PC-9 (cell line): ENCODE measurements around the gene CEP162. TPM values are rescaled to one million over a fixed set of nuclear protein-coding genes. Genes with fewer than 3 reads are reported as not detected.

Source experiments
- BruUV-seq: library from RNA; stranded (reverse); fragments of 400-500 nt; replicated peaks from 2 replicates; lab custom pipeline; 2021; lab: Mats Ljungman, UMichigan
- CTCF ChIA-PET: fragments of 300-600 bp; sonication (Branson Sonifier 250); formaldehyde crosslinking; loops from one replicate; lab custom pipeline; 2022; ENCODE audit warnings: antibody characterized with exemption; lab: Charles Lee
- POLR2A ChIA-PET: fragments of 300-600 bp; sonication (Branson Sonifier 250); formaldehyde crosslinking; loops from one replicate; lab custom pipeline; 2022; ENCODE audit warnings: antibody characterized with exemption; ENCODE audit not compliant: unreplicated experiment; lab: Charles Lee
- DNase-seq, 2 experiments: peaks; one replicate each; pipeline versions ENCODE4 v3.0.0 to v3.0.0-alpha.2; 2015 to 2022; ENCODE audit warnings: mixed read lengths in 1 of 2
- H2AFZ ChIP-seq: fragments of 200-600 bp; sonication (generic); 2 replicates; pipeline ENCODE4 v1.8.1; 2017; ENCODE audit warnings: antibody characterized with exemption
- H3F3A ChIP-seq: fragments of 200-600 bp; sonication (generic); 2 replicates; pipeline ENCODE4 v1.8.1; 2017; ENCODE audit warnings: antibody characterized with exemption, mild to moderate bottlenecking, low read depth; ENCODE audit not compliant: insufficient read depth
- H3K27ac ChIP-seq: fragments of 200-600 bp; sonication (generic); 2 replicates; pipeline ENCODE4 v1.6.1; 2016; ENCODE audit warnings: mixed run types
- H3K27me3 ChIP-seq: fragments of 200-600 bp; sonication (generic); 2 replicates; pipeline ENCODE4 v1.6.1; 2016; ENCODE audit warnings: low read depth, mixed run types; ENCODE audit not compliant: insufficient read depth
- H3K36me3 ChIP-seq: fragments of 200-600 bp; sonication (generic); 2 replicates; pipeline ENCODE4 v1.6.1; 2016; ENCODE audit warnings: low read depth, mixed run types
- H3K4me1 ChIP-seq: fragments of 200-600 bp; sonication (generic); replicated peaks from 2 replicates; pipeline ENCODE4 v1.6.1; 2016; ENCODE audit warnings: mixed run types; ENCODE audit not compliant: insufficient read depth
- H3K4me2 ChIP-seq: fragments of 200-600 bp; sonication (generic); 2 replicates; pipeline ENCODE4 v1.6.1; 2017; ENCODE audit warnings: mixed run types
- H3K4me3 ChIP-seq: fragments of 200-600 bp; sonication (generic); 2 replicates; pipeline ENCODE4 v1.6.1; 2016; ENCODE audit warnings: mixed run types
- H3K79me2 ChIP-seq: fragments of 200-600 bp; sonication (generic); 2 replicates; pipeline ENCODE4 v1.6.1; 2017; ENCODE audit warnings: low read depth, mixed run types
- H3K9me2 ChIP-seq: fragments of 200-600 bp; sonication (generic); 2 replicates; pipeline ENCODE4 v1.8.1; 2017; ENCODE audit warnings: mild to moderate bottlenecking; ENCODE audit not compliant: insufficient read depth
- H3K9me3 ChIP-seq: fragments of 200-600 bp; sonication (generic); 2 replicates; pipeline ENCODE4 v1.8.1; 2016; ENCODE audit warnings: low read depth; ENCODE audit not compliant: insufficient read depth
- H4K20me1 ChIP-seq: fragments of 200-600 bp; sonication (generic); 2 replicates; pipeline ENCODE4 v1.8.1; 2017; ENCODE audit not compliant: insufficient read depth
- CTCF ChIP-seq: fragments of 200-600 bp; sonication (generic); conservative IDR thresholded peaks from 2 replicates; pipeline ENCODE4 v1.6.1; 2017; ENCODE audit warnings: mixed run types, antibody characterized with exemption, mild to moderate bottlenecking, moderate library complexity
- EZH2 ChIP-seq: fragments of 200-600 bp; sonication (generic); IDR thresholded peaks from 2 replicates; pipeline ENCODE4 v1.8.0; 2017; ENCODE audit warnings: antibody characterized with exemption, low read depth
- intact Hi-C: fragments of 100-400 bp; cut with micrococcal nuclease; formaldehyde crosslinking; loops from one replicate; pipeline ENCODE4 v1.10.0; 2022; ENCODE audit not compliant: unreplicated experiment
- total RNA-seq: library from RNA; stranded (reverse); gene quantifications from 2 replicates; pipeline ENCODE4 v1.2.3, GENCODE V29; 2021

The CEP162 gene
- total RNA-seq, 1 experiment from 2014 or later = 5.8 TPM

DNA sequence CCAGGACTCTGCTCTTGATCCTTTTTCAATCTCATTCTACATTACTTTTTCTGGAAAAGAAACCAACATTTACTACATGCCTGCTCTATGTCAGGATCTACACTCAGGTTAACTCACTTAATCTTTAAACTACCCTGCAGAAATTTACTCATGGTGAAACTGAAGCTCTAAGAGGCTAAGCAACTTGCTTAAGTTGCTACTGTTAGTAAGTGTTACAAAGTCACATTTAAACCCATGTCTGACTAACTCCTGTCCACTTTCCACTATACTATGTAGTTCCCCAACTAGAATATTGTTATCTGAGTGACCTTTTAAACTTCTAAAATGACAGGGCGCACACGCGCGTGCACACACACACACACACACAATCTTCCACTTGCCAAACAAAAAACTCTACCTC is 5.0 kb downstream of the CEP162 start:
- no peaks in the 10 kb centered on the region for H4K20me1 ChIP-seq
- no TSS peak for BruUV-seq
- H3K4me2 ChIP-seq = no peak overlapping the region
- no peaks in the 10 kb centered on the region for H3K27me3 ChIP-seq
- H3F3A ChIP-seq = no peaks in the 10 kb centered on the region
- H3K9me2 ChIP-seq = no peaks in the 10 kb centered on the region
- ChIA-PET CTCF (interaction anchor here (0.7 kb wide), 2 partner anchors 608 to 676 kb away, joined by 3 to 5 read pairs; no protein-coding TSS in a partner anchor), POLR2A (no interaction called here)
- H3K9me3 ChIP-seq = no peaks in the 10 kb centered on the region
- DNase-seq = no peak
- no peak overlapping the region for H2AFZ ChIP-seq
- TF ChIP-seq CTCF (no peak), EZH2 (no peak)
- intact Hi-C loops = loop anchor here (5.0 kb wide), 1 partner anchor 605 kb away; no protein-coding TSS in a partner anchor
- peaks cover 6% of the 10 kb centered on the region; the same call in 1 of the 2 replicates for H3K4me1 ChIP-seq
- H3K27ac ChIP-seq = no peak overlapping the region
- H3K79me2 ChIP-seq = no peaks in the 10 kb centered on the region
- H3K4me3 ChIP-seq = no peak overlapping the region
- H3K36me3 ChIP-seq = no peaks in the 10 kb centered on the region

- Histone ChIP-seq H3K27me3 (no peaks in the 10 kb centered on the region), H3K9me2 (no peaks in the 10 kb centered on the region), H2AFZ (no peak overlapping the region), H4K20me1 (no peaks in the 10 kb centered on the region), H3K4me3 (no peak overlapping the region), H3K4me2 (no peak overlapping the region), H3K27ac (no peak overlapping the region), H3K79me2 (no peaks in the 10 kb centered on the region), H3F3A (no peaks in the 10 kb centered on the region), H3K9me3 (no peaks in the 10 kb centered on the region), H3K4me1 (no peaks in the 10 kb centered on the region), H3K36me3 (no peaks in the 10 kb centered on the region)
- ChIA-PET CTCF (interaction anchor here (0.6 kb wide), 1 partner anchor 306 kb away, joined by 5 read pairs; no protein-coding TSS in a partner anchor), POLR2A (no interaction called here)
- DNase-seq = no peak
- no TSS peak for BruUV-seq
- intact Hi-C loops = loop anchor here (1.0 to 5.0 kb wide), 2 partner anchors 337 to 604 kb away; no protein-coding TSS in a partner anchor
- TF ChIP-seq EZH2 (no peak), CTCF (peak; percentile 76)
Observed at GRCh38 chr6:84220809-84221409, 6.5 kb downstream of the CEP162 start.

DNA sequence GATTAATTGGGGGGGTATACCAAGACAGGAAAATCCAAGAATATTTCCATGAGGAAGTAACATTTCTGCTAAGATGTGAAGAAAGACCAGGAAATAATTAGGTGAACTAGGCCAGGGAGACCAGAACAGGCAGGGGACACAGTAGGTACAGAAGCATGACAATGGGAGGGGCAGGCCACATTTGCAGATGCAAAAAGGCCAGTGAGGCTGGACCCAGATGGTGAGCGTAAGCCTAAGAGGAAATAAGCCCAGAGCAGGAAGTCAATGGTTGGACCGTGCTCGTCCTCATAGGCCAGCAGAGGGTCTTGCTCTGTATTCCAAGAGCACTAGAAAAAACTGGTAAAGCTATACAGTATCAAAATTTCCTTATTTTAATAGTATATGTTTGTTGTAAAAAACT is 9.4 kb downstream of the CEP162 start:
- no peak overlapping the region for H3K4me2 ChIP-seq
- H3K27ac ChIP-seq = no peak overlapping the region
- TF ChIP-seq EZH2 (no peak), CTCF (no peak)
- H3K4me1 ChIP-seq = no peaks in the 10 kb centered on the region
- H3K4me3 ChIP-seq = no peak overlapping the region
- POLR2A ChIA-PET = no interaction called here
- H2AFZ ChIP-seq = no peak overlapping the region
- H3K9me3 ChIP-seq = no peaks in the 10 kb centered on the region
- intact Hi-C loops = no loop called here
- no peaks in the 10 kb centered on the region for H4K20me1 ChIP-seq
- no peaks in the 10 kb centered on the region for H3K27me3 ChIP-seq
- H3K36me3 ChIP-seq = no peaks in the 10 kb centered on the region
- no peaks in the 10 kb centered on the region for H3F3A ChIP-seq
- no peak for DNase-seq
- CTCF ChIA-PET = no interaction called here
- no TSS peak for BruUV-seq
- H3K9me2 ChIP-seq = no peaks in the 10 kb centered on the region
- no peaks in the 10 kb centered on the region for H3K79me2 ChIP-seq
